GM12874 (cell line): Measurements from ENCODE around the gene LPP.

Experiments used
- TF ChIP-seq, protein P1 (sequence below): IDR thresholded peaks from 2 replicates; pipeline ENCODE4 v1.5.1; 2011; ENCODE audit warnings: low read depth, mild to moderate bottlenecking, control low read depth, low read length, moderate library complexity; ENCODE audit not compliant: insufficient read depth

Gene LPP

GRCh38 chr3:188746291-188746783, 592.4 kb downstream of the LPP start:
- TF ChIP-seq, protein P1, sequence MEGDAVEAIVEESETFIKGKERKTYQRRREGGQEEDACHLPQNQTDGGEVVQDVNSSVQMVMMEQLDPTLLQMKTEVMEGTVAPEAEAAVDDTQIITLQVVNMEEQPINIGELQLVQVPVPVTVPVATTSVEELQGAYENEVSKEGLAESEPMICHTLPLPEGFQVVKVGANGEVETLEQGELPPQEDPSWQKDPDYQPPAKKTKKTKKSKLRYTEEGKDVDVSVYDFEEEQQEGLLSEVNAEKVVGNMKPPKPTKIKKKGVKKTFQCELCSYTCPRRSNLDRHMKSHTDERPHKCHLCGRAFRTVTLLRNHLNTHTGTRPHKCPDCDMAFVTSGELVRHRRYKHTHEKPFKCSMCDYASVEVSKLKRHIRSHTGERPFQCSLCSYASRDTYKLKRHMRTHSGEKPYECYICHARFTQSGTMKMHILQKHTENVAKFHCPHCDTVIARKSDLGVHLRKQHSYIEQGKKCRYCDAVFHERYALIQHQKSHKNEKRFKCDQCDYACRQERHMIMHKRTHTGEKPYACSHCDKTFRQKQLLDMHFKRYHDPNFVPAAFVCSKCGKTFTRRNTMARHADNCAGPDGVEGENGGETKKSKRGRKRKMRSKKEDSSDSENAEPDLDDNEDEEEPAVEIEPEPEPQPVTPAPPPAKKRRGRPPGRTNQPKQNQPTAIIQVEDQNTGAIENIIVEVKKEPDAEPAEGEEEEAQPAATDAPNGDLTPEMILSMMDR: no peak

DNA sequence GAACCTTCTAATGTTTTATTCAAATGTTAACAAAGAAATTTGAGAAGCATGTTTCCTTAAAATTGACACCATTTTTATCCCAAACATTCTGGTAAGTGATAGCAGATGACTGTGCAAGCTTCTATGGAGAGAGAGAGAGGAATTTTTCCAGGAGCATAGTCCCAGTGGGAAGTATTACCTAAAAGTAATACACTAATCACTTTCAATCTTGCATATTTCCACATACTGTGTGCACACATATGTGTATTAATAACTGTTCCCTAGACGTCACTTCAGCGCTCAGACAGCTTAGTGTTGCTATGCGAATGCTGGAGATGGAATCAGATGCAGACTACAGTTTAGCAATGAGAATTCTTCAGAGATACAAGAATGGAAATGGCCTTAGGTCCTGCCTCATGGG, 593.5 kb downstream of the LPP start:
- TF ChIP-seq, protein P1: no peak

DNA sequence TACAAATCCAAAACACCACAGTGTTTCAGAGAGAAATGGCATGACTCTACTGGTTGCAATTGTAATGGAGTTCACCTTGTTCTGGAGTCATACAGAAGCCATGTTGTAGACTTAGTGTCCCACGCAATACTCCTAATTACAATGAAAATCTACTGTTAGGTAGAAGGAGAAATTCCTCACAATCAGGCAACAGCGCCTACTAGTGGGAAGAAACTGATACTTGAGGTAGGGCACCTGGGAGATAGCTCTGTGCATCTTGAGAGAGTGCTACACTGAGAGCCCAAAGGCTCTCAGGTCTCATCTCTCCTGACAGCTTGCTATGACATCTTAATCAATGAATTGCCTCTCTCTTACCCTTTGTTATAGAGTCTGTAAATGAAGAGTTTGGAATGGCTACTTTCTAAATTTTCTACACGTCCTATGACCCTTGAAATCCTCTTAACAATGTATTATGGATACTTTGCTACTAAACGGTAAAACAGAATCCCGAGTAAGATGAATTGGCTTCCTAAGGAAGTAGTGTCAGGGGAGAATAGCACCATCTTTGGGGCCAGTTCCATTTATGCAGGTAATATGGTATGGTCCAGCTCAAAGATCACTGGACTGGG, 595.2 kb downstream of the LPP start:
- TF ChIP-seq, protein P1: peak; percentile 89

- TF ChIP-seq, protein P1: no peak
These were observed 595.9 kb downstream of the LPP start for GRCh38 chr3:188749830-188750229.

DNA sequence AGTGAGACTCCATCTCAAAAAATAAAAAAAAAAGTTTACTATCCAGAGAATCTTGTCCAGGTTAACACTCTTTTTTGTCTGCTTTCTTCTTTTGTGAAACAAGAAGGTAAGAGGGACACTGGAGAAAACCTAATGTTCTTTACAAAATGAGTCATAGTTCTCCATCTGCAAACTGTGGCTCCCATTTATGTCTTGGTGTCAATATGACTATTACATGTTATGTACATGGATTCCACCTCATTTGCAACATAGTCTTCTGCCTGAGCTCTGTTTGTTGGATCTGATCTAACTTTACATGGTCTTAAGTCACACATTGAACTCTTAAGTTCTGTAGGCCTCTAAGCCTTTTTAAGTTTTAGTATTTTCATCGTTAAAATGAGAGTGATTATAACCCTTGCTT, 596.7 kb downstream of the LPP start:
- TF ChIP-seq, protein P1: no peak

DNA sequence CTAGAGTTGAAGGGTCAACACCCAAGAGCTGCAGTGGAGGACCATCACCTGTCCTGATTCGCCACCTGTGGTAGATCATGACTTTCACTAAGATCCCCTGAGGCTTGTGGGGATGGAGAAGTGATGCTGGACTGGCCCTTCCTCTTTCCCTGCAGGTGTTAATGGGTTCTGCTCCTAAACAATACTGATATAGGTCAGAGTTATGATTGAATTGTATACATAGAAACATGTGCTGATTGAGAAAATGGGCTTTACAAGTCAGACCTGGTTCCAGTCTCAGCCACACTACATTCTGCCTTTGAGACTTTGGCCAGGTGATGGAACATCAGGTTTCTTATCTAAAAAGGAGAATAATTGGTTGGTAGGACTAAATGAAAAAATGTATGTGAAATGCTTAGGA, 598.9 kb downstream of the LPP start:
- TF ChIP-seq, protein P1: no peak

- TF ChIP-seq, protein P1: no peak
These were observed 600.3 kb downstream of the LPP start for GRCh38 chr3:188754267-188754666.
